A549 (cell line): ENCODE data around the gene ZMYND12.

Experiments
- CEBPB ChIP-seq, 2 experiments: fragments of >200 bp in 1 of 2; sonication (Bioruptor Twin) in 1 of 2; formaldehyde crosslinking in 1 of 2; IDR thresholded peaks; 2 replicates each; pipeline ENCODE4 v1.6.1; 2012 to 2016
- EHMT2 ChIP-seq: fragments of 200-600 bp; sonication (generic); IDR thresholded peaks from 2 replicates; pipeline ENCODE4 v1.6.1; 2016; ENCODE audit warnings: antibody characterized with exemption, low read depth, mild to moderate bottlenecking, moderate library complexity
- HOXA7 ChIP-seq: fragments of 250-450 bp; sonication (Bioruptor Pico); IDR thresholded peaks from 2 replicates; pipeline ENCODE4 v1.5.0; 2020; ENCODE audit warnings: mild to moderate bottlenecking, moderate library complexity
- POLR2A ChIP-seq: IDR thresholded peaks from 2 replicates; pipeline ENCODE4 v1.6.1; 2012; ENCODE audit warnings: mild to moderate bottlenecking, low read length
- RAD21 ChIP-seq, 2 experiments: fragments of >200 bp in 1 of 2; sonication (Bioruptor Twin) in 1 of 2; formaldehyde crosslinking in 1 of 2; IDR thresholded peaks in 1 of 2; conservative IDR thresholded peaks in 1 of 2; 2 replicates in 1 of 2; 3 replicates in 1 of 2; pipeline ENCODE4 v1.6.1; 2012 to 2018; ENCODE audit warnings: inconsistent platforms in 1 of 2
- RFX5 ChIP-seq: fragments of 450-650 bp; IDR thresholded peaks from 2 replicates; pipeline ENCODE4 v1.7.1; 2014; ENCODE audit warnings: antibody characterized with exemption, mild to moderate bottlenecking, moderate library complexity
- TF ChIP-seq, protein P1 (sequence below): IDR thresholded peaks from 2 replicates; pipeline ENCODE4 v1.6.1; 2012
- TF ChIP-seq, protein P2 (sequence below): fragments of >200 bp; sonication (Bioruptor Twin); formaldehyde crosslinking; IDR thresholded peaks from 3 replicates; pipeline ENCODE4 v1.5.1; 2016

DNA sequence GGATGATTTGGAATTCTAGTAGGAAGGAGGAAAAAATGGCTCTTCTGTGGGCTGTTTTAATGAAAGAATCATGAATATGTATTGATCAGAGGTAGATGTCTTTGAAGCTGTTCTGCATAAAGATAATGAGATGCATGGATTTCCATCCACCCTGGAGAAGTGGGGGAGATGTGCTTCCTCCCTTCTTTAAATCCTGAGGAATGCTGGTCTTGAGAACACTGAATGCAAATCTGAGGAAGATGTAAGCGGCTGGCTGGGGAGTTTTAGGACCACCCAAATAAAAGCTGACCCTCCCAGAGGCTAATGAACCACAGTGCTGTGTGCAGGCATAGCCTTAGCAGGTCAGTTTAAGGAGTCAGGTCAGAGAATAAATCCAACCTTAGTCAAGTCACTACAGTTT is 37.3 kb downstream of the ZMYND12 start:
- TF ChIP-seq EHMT2 (no peak), CEBPB (IDR thresholded peaks at IDR 0.05) (no peak), POLR2A (no peak), HOXA7 (CRISPR knock-in tag) (no peak), RFX5 (no peak), RAD21 (conservative IDR thresholded peaks at IDR 0.05 in 1 of 2, IDR thresholded peaks at IDR 0.05 in 1 of 2) (no peak)
- TF ChIP-seq, protein P1, sequence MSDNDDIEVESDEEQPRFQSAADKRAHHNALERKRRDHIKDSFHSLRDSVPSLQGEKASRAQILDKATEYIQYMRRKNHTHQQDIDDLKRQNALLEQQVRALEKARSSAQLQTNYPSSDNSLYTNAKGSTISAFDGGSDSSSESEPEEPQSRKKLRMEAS, result no peak
- TF ChIP-seq, protein P2, sequence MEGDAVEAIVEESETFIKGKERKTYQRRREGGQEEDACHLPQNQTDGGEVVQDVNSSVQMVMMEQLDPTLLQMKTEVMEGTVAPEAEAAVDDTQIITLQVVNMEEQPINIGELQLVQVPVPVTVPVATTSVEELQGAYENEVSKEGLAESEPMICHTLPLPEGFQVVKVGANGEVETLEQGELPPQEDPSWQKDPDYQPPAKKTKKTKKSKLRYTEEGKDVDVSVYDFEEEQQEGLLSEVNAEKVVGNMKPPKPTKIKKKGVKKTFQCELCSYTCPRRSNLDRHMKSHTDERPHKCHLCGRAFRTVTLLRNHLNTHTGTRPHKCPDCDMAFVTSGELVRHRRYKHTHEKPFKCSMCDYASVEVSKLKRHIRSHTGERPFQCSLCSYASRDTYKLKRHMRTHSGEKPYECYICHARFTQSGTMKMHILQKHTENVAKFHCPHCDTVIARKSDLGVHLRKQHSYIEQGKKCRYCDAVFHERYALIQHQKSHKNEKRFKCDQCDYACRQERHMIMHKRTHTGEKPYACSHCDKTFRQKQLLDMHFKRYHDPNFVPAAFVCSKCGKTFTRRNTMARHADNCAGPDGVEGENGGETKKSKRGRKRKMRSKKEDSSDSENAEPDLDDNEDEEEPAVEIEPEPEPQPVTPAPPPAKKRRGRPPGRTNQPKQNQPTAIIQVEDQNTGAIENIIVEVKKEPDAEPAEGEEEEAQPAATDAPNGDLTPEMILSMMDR, result no peak
